Measurements from ENCODE around the gene BABAM1. TPM values are rescaled to one million over a fixed set of nuclear protein-coding genes. Genes with fewer than 3 reads are reported as not detected.
A peak's percentile ranks its signal among the peaks of the same experiment; 100 is the strongest.
"Not testable (repeated sequence)": the region's sequence is repeated elsewhere in the genome, so short reads cannot be mapped to it uniquely, and the experiment has no call there.

Gene BABAM1
- total RNA-seq, 2 experiments from 2014 or later: 116 to 117 TPM

DNA sequence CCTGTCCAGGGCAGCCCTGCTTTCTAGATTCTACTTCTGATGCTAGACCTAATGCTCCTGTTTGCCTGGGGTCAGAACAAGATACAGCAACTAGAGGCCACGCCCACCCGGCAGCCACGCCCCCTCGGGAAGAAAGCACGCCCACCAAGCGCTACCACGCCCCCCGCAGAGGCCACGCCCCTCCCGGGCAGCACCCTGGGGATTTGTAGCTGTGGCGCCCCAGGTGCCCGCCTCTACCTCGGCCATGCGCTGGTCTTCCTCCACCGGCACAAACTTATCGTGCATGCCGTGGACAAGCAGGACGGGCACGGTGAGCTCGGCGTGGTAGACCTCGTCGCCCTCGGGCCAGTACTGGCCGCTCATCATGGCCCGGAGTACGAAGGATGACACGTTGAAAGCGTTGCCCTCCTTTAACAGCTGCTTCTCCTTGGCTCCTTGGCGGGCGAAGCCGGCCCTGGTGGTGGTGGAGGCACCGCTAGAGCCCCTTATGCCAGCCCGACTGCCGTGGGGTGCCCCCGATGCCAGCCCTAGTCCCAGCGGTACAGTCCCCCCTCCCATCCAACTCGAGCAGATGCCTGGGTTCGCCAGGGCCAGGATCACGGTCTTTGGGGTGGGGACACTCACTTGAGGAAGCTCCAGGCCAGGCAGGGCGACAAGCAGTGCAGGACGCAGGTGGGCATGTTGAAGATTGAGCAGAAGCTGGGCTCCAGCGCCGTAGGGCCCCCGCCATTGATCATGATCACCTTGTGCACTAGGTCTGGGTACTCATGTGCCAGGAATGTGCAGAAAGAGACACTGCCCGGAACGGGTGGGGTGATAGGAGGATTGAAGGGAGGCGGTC lies 27.0 kb downstream of the BABAM1 start:
- H3K27ac Mint-ChIP-seq: no peak overlapping the region
- peaks cover 14% of the 10 kb centered on the region for H3K36me3 Mint-ChIP-seq (ENCODE audit: low read depth)
- ATAC-seq: no peak
- DNase-seq: peak; percentile 49
- no peak overlapping the region for H3K4me3 Mint-ChIP-seq
- POLR2A ChIA-PET: interaction anchor here (0.6 kb wide), 1 partner anchor 53 kb away, joined by 3 read pairs; no protein-coding TSS in a partner anchor
- no peaks in the 10 kb centered on the region for H3K9me3 Mint-ChIP-seq (ENCODE audit: insufficient read depth)
- H3K27me3 Mint-ChIP-seq (ENCODE audit: low read depth): peaks cover 4% of the 10 kb centered on the region
- CTCF ChIA-PET: interaction anchor here (0.7 to 5.4 kb wide), 3 partner anchors 12 to 91 kb away, joined by 3 to 33 read pairs (median 3); partner anchors contain the start of genes ANKLE1 and USE1
- peaks cover 15% of the 10 kb centered on the region for H3K4me1 Mint-ChIP-seq (ENCODE audit: low read depth)

DNA sequence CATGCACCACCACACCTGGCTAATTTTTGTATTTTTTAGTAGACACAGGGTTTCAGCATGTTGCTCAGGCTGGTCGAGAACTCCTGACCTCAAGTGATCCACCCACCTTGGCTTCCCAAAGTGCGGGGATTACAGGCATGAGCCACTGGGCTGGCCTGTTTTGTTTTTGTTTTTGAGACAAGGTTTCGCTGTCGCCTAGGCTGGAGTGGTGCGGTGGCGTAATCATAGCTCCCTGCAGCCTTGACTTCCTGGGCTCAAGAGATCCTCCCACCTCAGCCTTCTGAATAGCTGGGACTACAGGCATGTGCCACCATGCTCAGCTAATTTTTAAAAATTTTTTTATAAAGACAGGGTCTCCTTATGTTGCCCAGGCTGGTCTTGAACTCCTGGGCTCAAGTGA lies 28.3 kb downstream of the BABAM1 start:
- CTCF ChIA-PET; DNase-seq; H3K27ac Mint-ChIP-seq; ATAC-seq; H3K27me3 Mint-ChIP-seq (ENCODE audit: low read depth); H3K9me3 Mint-ChIP-seq (ENCODE audit: insufficient read depth); H3K4me3 Mint-ChIP-seq: not testable (repeated sequence)
- Mint-ChIP-seq H3K4me1 (ENCODE audit: low read depth) (peaks cover 15% of the 10 kb centered on the region), H3K36me3 (ENCODE audit: low read depth) (peaks cover 14% of the 10 kb centered on the region)
- POLR2A ChIA-PET: interaction anchor here (0.9 kb wide), 1 partner anchor 13 kb away, joined by 3 read pairs; no protein-coding TSS in a partner anchor

DNA sequence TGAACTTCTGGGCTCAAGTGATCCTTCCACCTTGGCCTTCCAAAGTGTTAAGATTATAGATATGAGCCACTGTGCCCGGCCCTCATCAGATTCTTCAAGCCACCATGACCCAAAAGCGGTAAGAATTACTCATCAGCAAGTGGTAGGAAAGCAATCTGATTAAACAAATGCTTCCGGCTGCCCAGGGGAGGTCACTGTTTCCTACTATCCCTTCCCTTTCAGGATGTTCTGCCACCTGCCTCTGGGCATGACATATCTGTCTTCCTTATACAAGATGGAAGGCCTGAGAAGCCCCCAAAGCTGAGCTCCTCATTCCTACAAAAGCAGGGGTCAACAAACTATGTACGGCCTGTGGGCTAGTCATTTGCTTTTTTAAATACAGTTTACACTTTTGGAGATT lies 29.0 kb downstream of the BABAM1 start:
- ChIA-PET CTCF (interaction anchor here (1.5 kb wide), 1 partner anchor 30 kb away, joined by 3 read pairs; no protein-coding TSS in a partner anchor), POLR2A (interaction anchor here (0.9 kb wide), 1 partner anchor 14 kb away, joined by 3 read pairs; no protein-coding TSS in a partner anchor)
- Mint-ChIP-seq H3K36me3 (ENCODE audit: low read depth) (peaks cover 14% of the 10 kb centered on the region), H3K9me3 (ENCODE audit: insufficient read depth) (no peaks in the 10 kb centered on the region), H3K27ac (no peak overlapping the region), H3K27me3 (ENCODE audit: low read depth) (no peaks in the 10 kb centered on the region), H3K4me1 (ENCODE audit: low read depth) (peaks cover 15% of the 10 kb centered on the region), H3K4me3 (no peak overlapping the region)
- no peak for DNase-seq
- no peak for ATAC-seq

DNA sequence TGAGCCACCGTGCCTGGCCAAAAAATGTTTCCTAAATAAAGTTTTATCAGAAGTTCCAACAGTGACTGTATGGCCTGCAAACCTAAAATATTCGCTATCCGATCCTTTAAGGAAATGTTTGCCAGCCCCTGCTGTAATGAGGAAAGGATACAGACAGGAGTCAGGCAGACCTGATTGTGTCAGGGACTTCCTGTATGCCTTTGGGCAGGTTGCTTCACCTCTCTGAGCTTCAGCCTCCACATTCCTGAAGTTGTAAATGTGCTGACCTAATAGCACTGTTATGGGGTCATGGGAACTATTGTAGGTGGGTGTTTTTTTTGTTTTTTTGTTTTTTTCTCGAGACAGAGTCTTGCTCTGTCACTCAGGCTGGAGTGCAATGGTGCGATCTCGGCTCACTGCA lies 29.7 kb downstream of the BABAM1 start:
- Mint-ChIP-seq H3K27me3 (ENCODE audit: low read depth) (no peaks in the 10 kb centered on the region), H3K4me1 (ENCODE audit: low read depth) (peaks cover 12% of the 10 kb centered on the region), H3K9me3 (ENCODE audit: insufficient read depth) (no peaks in the 10 kb centered on the region), H3K36me3 (ENCODE audit: low read depth) (peaks cover 14% of the 10 kb centered on the region), H3K27ac (no peak overlapping the region), H3K4me3 (no peak overlapping the region)
- ChIA-PET CTCF (interaction anchor here (1.2 to 1.5 kb wide), 2 partner anchors 30 to 89 kb away, joined by 3 read pairs; no protein-coding TSS in a partner anchor), POLR2A (no interaction called here)
- DNase-seq: no peak
- no peak for ATAC-seq

DNA sequence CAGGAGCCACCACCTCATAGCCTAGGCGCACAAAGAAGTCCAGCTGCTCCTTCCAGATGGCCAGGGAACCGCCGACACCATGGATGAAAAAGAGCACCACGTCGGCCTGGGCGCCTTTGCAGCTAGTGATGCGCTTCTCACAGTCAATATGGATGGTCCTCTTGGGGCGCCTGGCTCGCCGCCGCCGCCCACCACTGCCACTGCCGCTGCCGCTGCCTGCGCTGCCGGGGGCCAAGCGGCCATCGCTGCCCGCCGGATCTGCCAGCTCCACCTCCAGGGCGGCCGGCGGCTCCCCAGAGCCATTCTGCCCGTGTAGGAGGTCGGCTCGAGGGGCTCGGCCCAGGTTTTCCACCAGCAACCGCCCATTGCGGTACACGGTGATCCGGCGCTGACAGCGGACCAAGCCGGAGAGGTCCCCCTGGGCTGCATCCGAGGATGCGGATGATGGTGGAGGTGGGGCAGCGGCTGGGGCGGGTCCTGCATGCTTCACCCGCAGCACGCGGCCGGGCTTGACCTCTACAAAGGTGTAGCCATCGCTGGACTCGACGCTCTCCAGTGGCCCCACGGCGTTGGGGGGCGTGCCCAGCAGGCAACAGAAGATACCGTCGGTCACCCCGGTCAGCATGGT lies 33.9 kb downstream of the BABAM1 start:
- Mint-ChIP-seq H3K36me3 (ENCODE audit: low read depth) (peaks cover 11% of the 10 kb centered on the region), H3K4me3 (no peak overlapping the region), H3K27me3 (ENCODE audit: low read depth) (no peaks in the 10 kb centered on the region), H3K27ac (no peak overlapping the region), H3K9me3 (ENCODE audit: insufficient read depth) (no peaks in the 10 kb centered on the region), H3K4me1 (ENCODE audit: low read depth) (peaks cover 29% of the 10 kb centered on the region)
- CTCF ChIA-PET: no interaction called here
- no peak for DNase-seq
- ATAC-seq: no peak
- POLR2A ChIA-PET: no interaction called here

DNA sequence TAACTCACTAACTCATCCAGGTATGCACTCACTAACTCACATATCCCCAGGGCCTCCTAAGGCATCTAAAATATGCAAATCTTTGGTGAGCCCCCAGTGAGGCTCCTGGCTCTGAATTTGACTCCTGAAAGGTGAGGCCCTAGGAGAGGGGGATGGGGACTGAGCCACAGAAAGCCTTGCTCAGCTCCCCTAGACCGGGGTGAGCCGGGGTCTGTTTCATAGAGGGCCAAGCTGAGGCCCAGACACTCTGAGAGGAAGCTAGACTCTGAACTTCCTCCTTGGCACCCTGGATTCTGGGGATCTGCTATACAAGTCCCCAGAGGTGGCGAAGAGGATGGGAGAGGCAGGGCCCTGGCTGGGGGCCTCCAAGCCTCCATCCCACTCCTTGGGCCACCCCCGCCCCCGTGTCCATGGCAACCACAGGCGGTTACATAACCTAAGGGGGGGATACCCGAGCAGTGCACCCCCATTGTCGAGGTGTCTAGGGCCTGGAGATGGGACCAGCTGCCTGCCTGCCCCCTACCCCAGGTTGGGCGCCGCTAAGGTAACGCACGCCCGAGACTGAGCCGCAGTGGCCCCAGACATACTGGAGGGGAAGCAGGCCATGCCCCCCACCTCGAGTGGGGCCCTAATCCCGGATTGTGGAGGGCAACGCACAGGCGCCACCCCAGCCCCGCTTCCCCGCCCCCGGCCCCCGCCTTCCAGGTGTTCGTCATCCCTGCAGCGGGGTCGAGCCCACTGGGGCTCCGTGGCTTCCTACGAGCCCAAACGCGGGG lies 35.3 kb downstream of the BABAM1 start:
- Mint-ChIP-seq H3K4me1 (ENCODE audit: low read depth) (peaks cover 42% of the 10 kb centered on the region), H3K27me3 (ENCODE audit: low read depth) (no peaks in the 10 kb centered on the region), H3K27ac (no peak overlapping the region), H3K9me3 (ENCODE audit: insufficient read depth) (no peaks in the 10 kb centered on the region), H3K4me3 (peak overlapping the region; percentile 63), H3K36me3 (ENCODE audit: low read depth) (peaks cover 13% of the 10 kb centered on the region)
- ChIA-PET POLR2A (interaction anchor here (0.8 to 1.2 kb wide), 3 partner anchors 10 to 86 kb away, joined by 3 read pairs; no protein-coding TSS in a partner anchor), CTCF (interaction anchor here (1.1 to 1.4 kb wide), 3 partner anchors 19 to 84 kb away, joined by 4 to 5 read pairs (median 5); partner anchors contain the start of gene BABAM1)
- no peak for DNase-seq
- ATAC-seq: no peak

DNA sequence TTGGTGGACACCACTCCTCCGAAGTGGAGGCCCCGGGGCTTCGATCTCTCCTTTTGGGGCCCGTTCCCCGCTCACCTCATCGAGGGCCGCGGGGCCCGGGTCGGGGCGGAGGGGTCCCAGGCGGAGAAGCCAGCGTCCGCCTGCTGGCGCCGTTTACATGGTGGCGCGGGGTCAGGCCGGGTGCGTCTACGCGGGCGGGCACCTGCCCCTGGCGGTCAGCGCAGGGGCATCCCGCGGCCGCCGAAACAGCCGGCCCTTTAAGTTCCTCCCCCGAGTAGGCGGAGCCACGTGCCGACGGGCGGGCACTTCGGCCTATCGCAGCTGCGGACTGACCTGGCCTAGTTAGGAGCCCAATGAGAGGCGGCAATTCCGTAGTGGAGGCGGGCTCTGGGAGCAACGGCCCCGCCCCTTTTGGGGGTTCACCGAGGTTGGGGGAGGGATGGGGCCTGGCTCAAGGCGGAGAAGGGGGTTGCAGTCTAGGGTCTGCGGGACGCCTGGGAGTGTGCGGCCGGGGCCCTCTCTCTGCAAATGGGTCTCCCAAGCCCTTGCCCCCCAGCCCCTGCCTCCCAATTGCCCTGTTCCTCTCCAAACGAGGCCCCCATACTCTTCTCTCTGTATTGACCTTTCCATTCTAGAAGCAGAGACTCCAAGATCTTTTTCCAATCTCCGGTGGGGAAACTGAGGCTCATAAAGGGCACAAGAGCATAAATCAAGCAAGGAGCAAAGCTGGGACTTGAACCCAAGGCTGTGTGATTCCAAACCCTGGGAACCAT lies 36.1 kb downstream of the BABAM1 start, which contains the start of gene ABHD8:
Gene ABHD8 (minus strand): TSS at position 259 of the 773 bp plus-strand sequence. CDS start 1,809 bp downstream, outside the sequence.
- ATAC-seq: peak; percentile 81
- Mint-ChIP-seq H3K9me3 (ENCODE audit: insufficient read depth) (no peaks in the 10 kb centered on the region), H3K27me3 (ENCODE audit: low read depth) (no peaks in the 10 kb centered on the region), H3K27ac (peak within 1 kb of the TSS; percentile 61), H3K36me3 (ENCODE audit: low read depth) (peaks cover 14% of the 10 kb centered on the region), H3K4me3 (peak within 1 kb of the TSS; percentile 63), H3K4me1 (ENCODE audit: low read depth) (peaks cover 47% of the 10 kb centered on the region)
- POLR2A ChIA-PET: interaction anchor here (1.2 kb wide), 1 partner anchor 10 kb away, joined by 3 read pairs; no protein-coding TSS in a partner anchor
- DNase-seq: peak; percentile 95
- CTCF ChIA-PET: interaction anchor here (1.0 to 2.4 kb wide), 7 partner anchors 10 to 83 kb away, joined by 3 to 11 read pairs (median 5); partner anchors contain the start of gene BABAM1

DNA sequence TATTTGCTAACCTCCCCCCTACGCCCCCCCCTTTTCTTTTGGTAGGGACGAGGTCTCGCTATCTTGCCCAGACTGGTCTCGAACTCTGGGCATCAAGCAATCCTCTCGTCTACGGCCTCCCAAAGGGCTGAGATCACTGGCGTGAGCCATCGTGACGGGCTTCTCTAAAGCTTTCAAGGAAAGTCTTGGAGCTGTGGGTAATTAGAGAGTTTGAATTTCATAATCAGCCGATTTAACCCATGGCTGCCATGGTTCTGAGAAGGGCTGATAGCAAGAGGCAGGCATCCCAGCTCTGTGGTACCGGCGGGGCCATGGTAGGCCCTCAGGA lies 36.7 kb downstream of the BABAM1 start:
- no peaks in the 10 kb centered on the region for H3K9me3 Mint-ChIP-seq (ENCODE audit: insufficient read depth)
- H3K4me1 Mint-ChIP-seq (ENCODE audit: low read depth): peaks cover 48% of the 10 kb centered on the region
- H3K27ac Mint-ChIP-seq: peak overlapping the region; percentile 61
- DNase-seq (no peak), ATAC-seq (no peak)
- POLR2A ChIA-PET: interaction anchor here (1.2 kb wide), 1 partner anchor 11 kb away, joined by 3 read pairs; no protein-coding TSS in a partner anchor
- peaks cover 10% of the 10 kb centered on the region for H3K36me3 Mint-ChIP-seq (ENCODE audit: low read depth)
- H3K27me3 Mint-ChIP-seq (ENCODE audit: low read depth): no peaks in the 10 kb centered on the region
- H3K4me3 Mint-ChIP-seq: no peak overlapping the region
- CTCF ChIA-PET: interaction anchor here (1.0 to 2.4 kb wide), 5 partner anchors 9 to 82 kb away, joined by 3 to 11 read pairs (median 5); partner anchors contain the start of gene BABAM1

DNA sequence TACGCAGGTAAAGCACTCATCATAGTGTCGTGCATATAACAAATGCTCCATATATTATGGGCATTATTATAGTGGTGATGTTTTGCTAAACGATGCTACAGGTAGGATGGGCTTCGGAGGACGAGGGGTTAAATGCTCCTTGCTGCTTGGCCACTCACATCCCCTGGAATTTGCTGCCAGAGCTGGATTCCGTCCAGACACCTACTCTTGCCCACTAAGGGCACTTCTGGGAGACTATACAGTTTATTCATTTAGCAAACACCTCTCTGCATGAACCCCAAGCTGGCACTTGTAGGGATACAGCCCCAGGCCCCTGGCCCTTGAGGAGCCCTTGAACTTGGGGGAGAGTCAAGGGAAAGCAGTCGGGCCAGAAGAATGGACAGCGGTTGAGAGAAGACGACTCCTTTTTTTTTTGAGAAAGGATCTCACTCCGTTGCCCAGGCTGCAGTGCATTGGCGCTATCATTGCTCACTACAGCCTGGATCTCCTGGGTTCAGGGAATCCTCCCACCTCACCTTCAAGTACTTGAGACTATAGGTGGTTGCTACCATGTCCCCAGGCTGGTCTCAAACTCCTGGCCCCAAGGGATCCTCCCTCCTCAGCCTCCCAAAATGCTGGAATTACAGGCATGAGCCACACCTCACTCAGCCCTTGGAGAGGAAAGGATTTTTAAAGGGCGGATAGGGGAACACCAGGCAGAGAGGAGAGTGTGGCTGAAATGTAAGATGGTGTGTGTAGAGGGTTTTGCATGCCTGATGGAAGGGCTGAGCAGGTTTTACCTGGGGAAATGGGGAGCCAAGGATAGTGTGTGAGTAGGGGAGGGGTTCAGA lies 37.4 kb downstream of the BABAM1 start:
- Mint-ChIP-seq H3K27me3 (ENCODE audit: low read depth) (no peaks in the 10 kb centered on the region), H3K4me1 (ENCODE audit: low read depth) (peaks cover 54% of the 10 kb centered on the region), H3K27ac (peak overlapping the region; percentile 92), H3K36me3 (ENCODE audit: low read depth) (peaks cover 9% of the 10 kb centered on the region), H3K9me3 (ENCODE audit: insufficient read depth) (no peaks in the 10 kb centered on the region), H3K4me3 (peak overlapping the region; percentile 90)
- ChIA-PET CTCF (interaction anchor here (0.7 to 2.9 kb wide), 19 partner anchors 8 to 214 kb away, joined by 3 to 23 read pairs (median 4); partner anchors contain the start of genes BABAM1, USE1 and USHBP1), POLR2A (interaction anchor here (0.8 to 0.9 kb wide), 2 partner anchors 29 to 33 kb away, joined by 3 read pairs; partner anchors contain the start of gene GTPBP3)
- DNase-seq: no peak
- ATAC-seq: no peak

DNA sequence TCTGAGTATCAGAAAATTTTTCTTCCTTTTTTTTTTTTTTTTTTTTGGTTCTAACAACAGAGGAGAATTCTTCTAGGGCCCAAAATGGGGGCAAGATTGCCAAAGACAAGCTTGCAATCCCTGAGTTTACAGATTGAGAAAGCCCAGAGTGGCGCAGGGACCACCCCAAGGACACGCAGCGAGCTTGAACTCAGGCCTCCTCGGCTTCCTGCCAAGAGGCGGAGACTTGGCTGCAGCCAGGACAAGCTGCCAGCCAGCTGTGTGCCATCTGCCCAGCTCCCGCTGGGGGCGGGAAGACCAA lies 37.9 kb downstream of the BABAM1 start:
- Mint-ChIP-seq H3K4me3 (peak overlapping the region; percentile 90), H3K27me3 (ENCODE audit: low read depth) (no peaks in the 10 kb centered on the region), H3K27ac (peak overlapping the region; percentile 92), H3K9me3 (ENCODE audit: insufficient read depth) (no peaks in the 10 kb centered on the region), H3K4me1 (ENCODE audit: low read depth) (peaks cover 55% of the 10 kb centered on the region), H3K36me3 (ENCODE audit: low read depth) (peaks cover 11% of the 10 kb centered on the region)
- ATAC-seq: no peak
- no peak for DNase-seq
- CTCF ChIA-PET: interaction anchor here (0.7 to 2.9 kb wide), 15 partner anchors 12 to 215 kb away, joined by 3 to 23 read pairs (median 4); partner anchors contain the start of genes USE1 and USHBP1
- POLR2A ChIA-PET: interaction anchor here (0.8 to 0.9 kb wide), 2 partner anchors 29 to 32 kb away, joined by 3 read pairs; partner anchors contain the start of gene GTPBP3

Data from activated CD8-positive, alpha-beta T cell treated with anti-CD3 and anti-CD28 coated beads, Interleukin-2, amount 10 ng/mL, durations not matched to agents 7 days and 5 days (primary cell).